Lung (tissue), 12 donors: ENCODE results near the gene WDR20. TPM values are rescaled to one million over a fixed set of nuclear protein-coding genes. Genes with fewer than 3 reads are reported as not detected.

Experiments used
- ATAC-seq: fragments of 200-7000 bp; cut with Tn5 transposase; one replicate; pipeline ENCODE4 v1.9.1; 2020; ENCODE audit warnings: moderate number of reproducible peaks; ENCODE audit not compliant: insufficient read depth, low FRiP score
- DNase-seq, 3 donors: peaks; one replicate each; pipeline ENCODE4 v3.0.0-alpha.2; 2013 to 2017
- H3K27ac ChIP-seq, 2 donors: one replicate each; pipeline ENCODE4 v1.5.1; 2013; ENCODE audit warnings: mild to moderate bottlenecking in 2 of 2, moderate library complexity in 2 of 2, control low read depth in 1 of 2, inconsistent platforms in 1 of 2, low read depth in 1 of 2, low read length in 1 of 2
- H3K27me3 ChIP-seq, 3 donors: one replicate each; pipeline ENCODE4 v1.5.1; 2013; ENCODE audit warnings: low read length in 2 of 3; ENCODE audit not compliant: control insufficient read depth in 3 of 3, insufficient read depth in 3 of 3
- H3K36me3 ChIP-seq, 4 donors: one replicate each; pipeline ENCODE4 v1.5.1; 2013; ENCODE audit warnings: low read length in 4 of 4, mild to moderate bottlenecking in 1 of 4, moderate library complexity in 1 of 4; ENCODE audit not compliant: control insufficient read depth in 4 of 4, insufficient read depth in 4 of 4
- H3K4me1 ChIP-seq, 5 donors: one replicate each; pipeline ENCODE4 v1.5.1; 2013; ENCODE audit warnings: low read length in 5 of 5, mild to moderate bottlenecking in 2 of 5, moderate library complexity in 1 of 5; ENCODE audit not compliant: control insufficient read depth in 5 of 5, insufficient read depth in 5 of 5
- H3K4me3 ChIP-seq: one replicate; pipeline ENCODE4 v1.5.1; 2013; ENCODE audit warnings: mild to moderate bottlenecking, control low read depth, moderate library complexity
- H3K9ac ChIP-seq, 2 donors: one replicate each; pipeline ENCODE4 v1.5.1; 2013; ENCODE audit warnings: low read length in 2 of 2, control low read depth in 1 of 2; ENCODE audit not compliant: insufficient read depth in 1 of 2
- H3K9me3 ChIP-seq, 4 donors: one replicate each; pipeline ENCODE4 v1.5.1; 2013; ENCODE audit warnings: low read length in 3 of 4, mild to moderate bottlenecking in 1 of 4, moderate library complexity in 1 of 4; ENCODE audit not compliant: control insufficient read depth in 4 of 4, insufficient read depth in 3 of 4
- WGBS, 2 donors: extraction: QIAGEN DNeasy Blood & Tissue Kit; methylation state at CpG; one replicate each; pipeline ENCODE4 v1.1.7; 2013; 5-methylcytosine and 5-hydroxymethylcytosine counted together
- polyA plus RNA-seq, 2 donors: library from polyadenylated mRNA; stranded (reverse); fragments of 200-250 nt; gene quantifications; one replicate each; pipeline ENCODE4 v1.2.1, GENCODE V29; 2013
- total RNA-seq, 2 donors: library from RNA; depleted of rRNA in 1 of 2; stranded (reverse); fragments of >200 nt in 1 of 2; gene quantifications; one replicate each; pipeline ENCODE4 v1.2.1, GENCODE V29; 2014 to 2021
- TF ChIP-seq, protein P1 (sequence below): IDR thresholded peaks from 2 replicates; pipeline ENCODE4 v1.5.1; 2012; ENCODE audit warnings: mild to moderate bottlenecking; ENCODE audit errors: control extremely low read depth, extremely low read depth
- donor health status: control.
- donor health status: control.
- donor health status: Bipolar disorder and iron deficiency.
- donor health status: healthy.
- donor health status: DM: yes; HTN: yes; CAD: no.

WDR20 gene
- total and polyA plus RNA-seq, 4 donors = 10.3 to 30.7 (median 19.7) TPM

DNA sequence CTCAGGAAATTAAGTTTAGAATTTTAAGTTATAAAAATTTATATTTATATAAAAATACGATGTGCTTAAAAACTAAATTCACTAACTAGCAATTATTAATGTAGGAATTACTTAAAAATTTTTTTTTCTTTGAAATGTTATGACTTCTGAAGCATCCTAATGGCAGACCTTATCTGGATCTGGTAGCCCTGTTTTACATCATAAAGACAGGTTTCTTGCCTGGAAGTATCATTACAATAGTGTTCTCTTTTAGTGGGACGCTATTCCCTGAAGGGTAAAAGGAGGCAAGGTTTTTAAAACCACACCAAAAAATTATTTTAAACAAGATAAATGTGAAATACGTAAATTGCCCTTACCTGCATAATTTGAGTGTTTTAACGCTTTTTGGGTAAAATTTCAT lies 2.1 kb downstream of the WDR20 start:
- Histone ChIP-seq H3K27me3 (no peaks in the 10 kb centered on the region), H3K36me3 (peaks cover 0 to 4% (median 0%) of the 10 kb centered on the region in 4 donors), H3K9me3 (no peaks in the 10 kb centered on the region), H3K4me1 (peaks cover 0 to 18% (median 9%) of the 10 kb centered on the region in 5 donors), H3K4me3 (no peak overlapping the region), H3K27ac (no peak overlapping the region), H3K9ac (no peak overlapping the region)
- TF ChIP-seq, protein P1, sequence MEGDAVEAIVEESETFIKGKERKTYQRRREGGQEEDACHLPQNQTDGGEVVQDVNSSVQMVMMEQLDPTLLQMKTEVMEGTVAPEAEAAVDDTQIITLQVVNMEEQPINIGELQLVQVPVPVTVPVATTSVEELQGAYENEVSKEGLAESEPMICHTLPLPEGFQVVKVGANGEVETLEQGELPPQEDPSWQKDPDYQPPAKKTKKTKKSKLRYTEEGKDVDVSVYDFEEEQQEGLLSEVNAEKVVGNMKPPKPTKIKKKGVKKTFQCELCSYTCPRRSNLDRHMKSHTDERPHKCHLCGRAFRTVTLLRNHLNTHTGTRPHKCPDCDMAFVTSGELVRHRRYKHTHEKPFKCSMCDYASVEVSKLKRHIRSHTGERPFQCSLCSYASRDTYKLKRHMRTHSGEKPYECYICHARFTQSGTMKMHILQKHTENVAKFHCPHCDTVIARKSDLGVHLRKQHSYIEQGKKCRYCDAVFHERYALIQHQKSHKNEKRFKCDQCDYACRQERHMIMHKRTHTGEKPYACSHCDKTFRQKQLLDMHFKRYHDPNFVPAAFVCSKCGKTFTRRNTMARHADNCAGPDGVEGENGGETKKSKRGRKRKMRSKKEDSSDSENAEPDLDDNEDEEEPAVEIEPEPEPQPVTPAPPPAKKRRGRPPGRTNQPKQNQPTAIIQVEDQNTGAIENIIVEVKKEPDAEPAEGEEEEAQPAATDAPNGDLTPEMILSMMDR = no peak
- ATAC-seq (no peak), DNase-seq (no peak)
- WGBS, 2 donors = 91 to 96% methylated on average over 4 of the region's 4 CpGs

DNA sequence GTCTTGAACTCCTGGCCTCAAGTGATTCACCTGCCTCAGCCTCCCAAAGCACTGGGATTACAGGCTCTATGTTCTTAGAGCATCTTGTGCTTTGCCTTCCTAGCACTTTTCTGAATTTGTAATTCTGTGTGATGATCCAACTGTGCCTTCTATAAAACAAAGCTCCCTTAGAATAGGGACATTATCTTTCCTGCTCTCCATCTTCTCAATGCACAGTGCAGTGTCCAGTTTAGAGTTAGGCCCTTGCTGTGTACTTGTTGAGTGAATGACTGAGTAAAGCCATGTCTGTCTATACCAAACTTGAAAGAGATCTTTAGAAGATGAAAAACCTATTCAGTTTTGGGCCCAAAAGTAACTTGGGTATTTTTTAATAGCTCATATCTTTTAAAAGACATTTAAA lies 5.2 kb downstream of the WDR20 start:
- Histone ChIP-seq H3K9me3 (no peaks in the 10 kb centered on the region), H3K36me3 (peaks cover 0 to 2% (median 0%) of the 10 kb centered on the region in 4 donors), H3K27me3 (no peaks in the 10 kb centered on the region), H3K27ac (no peak overlapping the region), H3K9ac (no peak overlapping the region), H3K4me3 (no peak overlapping the region), H3K4me1 (peaks cover 0 to 11% (median 6%) of the 10 kb centered on the region in 5 donors)
- no peak for ATAC-seq
- no peak for DNase-seq
- TF ChIP-seq, protein P1 = no peak

DNA sequence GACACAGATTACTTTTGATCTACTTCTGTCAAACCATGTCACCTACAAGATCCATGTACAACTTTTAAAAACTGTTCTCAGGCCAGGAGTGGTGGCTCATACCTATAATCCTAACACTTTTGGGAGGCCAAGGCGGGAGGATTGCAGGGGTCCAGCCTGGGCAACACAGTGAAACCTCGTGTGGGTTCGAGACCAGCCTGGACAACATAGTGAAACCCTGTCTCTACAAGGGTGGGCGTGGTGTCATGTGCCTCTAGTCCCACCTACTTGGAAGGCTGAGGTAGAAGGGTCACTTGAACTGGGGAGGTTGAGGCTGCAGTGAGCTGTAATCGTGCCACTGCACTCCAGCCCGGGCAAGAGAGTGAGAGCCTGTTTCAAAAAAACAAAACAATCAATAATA lies 5.7 kb downstream of the WDR20 start:
- Histone ChIP-seq H3K4me3 (no peak overlapping the region), H3K27ac (no peak overlapping the region), H3K27me3 (no peaks in the 10 kb centered on the region), H3K9ac (no peak overlapping the region), H3K9me3 (no peaks in the 10 kb centered on the region), H3K36me3 (no peaks in the 10 kb centered on the region), H3K4me1 (peaks cover 0 to 11% (median 6%) of the 10 kb centered on the region in 5 donors)
- TF ChIP-seq, protein P1 = no peak
- WGBS, 2 donors = 89 to 96% methylated on average over 6 of the region's 6 CpGs
- DNase-seq (no peak), ATAC-seq (no peak)

DNA sequence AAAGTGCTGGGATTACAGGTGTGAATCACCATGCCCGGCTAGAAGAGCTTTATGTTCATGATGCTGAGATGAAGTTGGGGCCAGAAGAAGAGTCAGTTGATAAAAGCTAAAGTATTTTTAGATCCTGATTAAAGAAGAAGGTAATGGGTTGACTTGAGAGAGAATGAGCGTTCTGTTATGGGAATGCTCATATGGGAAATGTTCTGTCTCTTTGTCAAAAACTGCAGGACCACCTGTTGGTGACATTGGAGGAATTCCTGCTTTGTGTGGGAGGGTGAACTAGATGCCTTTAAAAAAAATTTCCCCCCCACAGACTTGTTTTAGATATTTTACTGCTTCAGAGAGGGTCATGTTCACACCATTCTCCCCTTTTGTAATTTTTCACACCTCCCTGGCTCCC lies 6.7 kb downstream of the WDR20 start:
- 88 to 95% methylated on average over 2 of the region's 2 CpGs for WGBS, 2 donors
- peaks cover 0 to 6% (median 2%) of the 10 kb centered on the region in 5 donors for H3K4me1 ChIP-seq
- no peaks in the 10 kb centered on the region for H3K9me3 ChIP-seq

More for the DNA sequence above, 6.7 kb downstream of the WDR20 start:
- no peak overlapping the region for H3K9ac ChIP-seq
- TF ChIP-seq, protein P1 = no peak
- H3K36me3 ChIP-seq = no peaks in the 10 kb centered on the region
- no peak for DNase-seq
- no peak overlapping the region for H3K27ac ChIP-seq
- no peaks in the 10 kb centered on the region for H3K27me3 ChIP-seq
- no peak for ATAC-seq
- H3K4me3 ChIP-seq = no peak overlapping the region
